SK-N-SH (cell line): ENCODE data around the gene PYCARD. TPM values are rescaled to one million over a fixed set of nuclear protein-coding genes. Genes with fewer than 3 reads are reported as not detected.

Source experiments
- CHD2 ChIP-seq: fragments of 150-350 bp; IDR thresholded peaks from 2 replicates; pipeline ENCODE4 v1.6.1; 2018; ENCODE audit warnings: low read length; ENCODE audit not compliant: partially characterized antibody
- ELF1 ChIP-seq: IDR thresholded peaks from 2 replicates; pipeline ENCODE4 v1.4.0; 2012
- EP300 ChIP-seq, 2 experiments: IDR thresholded peaks; 2 replicates each; pipeline versions ENCODE4 v1.4.0 to v1.6.1; 2012; ENCODE audit warnings: borderline replicate concordance in 1 of 2, low read depth in 1 of 2, low read length in 1 of 2
- EZH2phosphoT487 ChIP-seq: fragments of 200-600 bp; sonication (generic); IDR thresholded peaks from 2 replicates; pipeline ENCODE4 v1.6.1; 2017; ENCODE audit warnings: low read depth, mixed run types, mild to moderate bottlenecking, antibody characterized with exemption, moderate library complexity, borderline replicate concordance
- FOSL2 ChIP-seq: IDR thresholded peaks from 2 replicates; pipeline ENCODE4 v1.4.0; 2012; ENCODE audit warnings: low read depth, mild to moderate bottlenecking, moderate library complexity, borderline replicate concordance
- FOXM1 ChIP-seq: IDR thresholded peaks from 2 replicates; pipeline ENCODE4 v1.4.0; 2012; ENCODE audit warnings: low read depth, mild to moderate bottlenecking
- GABPA ChIP-seq: IDR thresholded peaks from 2 replicates; pipeline ENCODE4 v1.4.0; 2012; ENCODE audit warnings: low read depth, mild to moderate bottlenecking
- JUND ChIP-seq: IDR thresholded peaks from 2 replicates; pipeline ENCODE4 v1.4.0; 2012
- MXI1 ChIP-seq: IDR thresholded peaks from 2 replicates; pipeline ENCODE4 v1.6.1; 2012; ENCODE audit warnings: mild to moderate bottlenecking, low read depth, low read length, improper control_type of control experiment
- NFIC ChIP-seq: IDR thresholded peaks from 2 replicates; pipeline ENCODE4 v1.4.0; 2012; ENCODE audit warnings: borderline replicate concordance
- NRF1 ChIP-seq: IDR thresholded peaks from 2 replicates; pipeline ENCODE4 v1.6.1; 2012; ENCODE audit warnings: low read depth, mild to moderate bottlenecking, low read length
- PBX3 ChIP-seq: IDR thresholded peaks from 2 replicates; pipeline ENCODE4; 2012
- POLR2AphosphoS5 ChIP-seq: IDR thresholded peaks from 2 replicates; pipeline ENCODE4 v1.6.1; 2012; ENCODE audit warnings: low read depth, low read length
- RAD21 ChIP-seq: IDR thresholded peaks from 2 replicates; pipeline ENCODE4 v1.6.1; 2012; ENCODE audit warnings: mild to moderate bottlenecking, low read length
- RFX5 ChIP-seq: IDR thresholded peaks from 2 replicates; pipeline ENCODE4 v1.6.1; 2012; ENCODE audit warnings: mild to moderate bottlenecking, improper control_type of control experiment, low read length
- RXRA ChIP-seq: IDR thresholded peaks from 2 replicates; pipeline ENCODE4 v1.4.0; 2012; ENCODE audit warnings: low read depth, mild to moderate bottlenecking, borderline replicate concordance
- SIN3A ChIP-seq: IDR thresholded peaks from 2 replicates; pipeline ENCODE4 v1.6.1; 2012; ENCODE audit warnings: low read depth, mild to moderate bottlenecking, low read length, moderate library complexity, borderline replicate concordance
- SMC3 ChIP-seq: IDR thresholded peaks from 2 replicates; pipeline ENCODE4 v1.6.1; 2012; ENCODE audit warnings: low read depth, low read length, improper control_type of control experiment
- TCF12 ChIP-seq: IDR thresholded peaks from 2 replicates; pipeline ENCODE4 v1.4.0; 2012
- TEAD4 ChIP-seq: IDR thresholded peaks from 2 replicates; pipeline ENCODE4 v1.4.0; 2012; ENCODE audit warnings: mild to moderate bottlenecking, borderline replicate concordance; ENCODE audit not compliant: insufficient read depth
- YY1 ChIP-seq: IDR thresholded peaks from 2 replicates; pipeline ENCODE4 v1.4.0; 2012; ENCODE audit warnings: low read depth, mild to moderate bottlenecking
- polyA plus RNA-seq, 3 experiments: library from polyadenylated mRNA; depleted of rRNA; stranded (reverse); fragments of >200 nt; gene quantifications; 2 replicates each; pipeline ENCODE4 v1.2.3, GENCODE V29; 2012
- TF ChIP-seq, protein P1 (sequence below): IDR thresholded peaks from 2 replicates; pipeline ENCODE4 v1.4.0; 2012; ENCODE audit warnings: low read depth, borderline replicate concordance
- TF ChIP-seq, protein P2 (sequence below): IDR thresholded peaks from 2 replicates; pipeline ENCODE4 v1.6.1; 2012; ENCODE audit warnings: mild to moderate bottlenecking, low read depth, low read length, moderate library complexity
- TF ChIP-seq, protein P3 (sequence below): IDR thresholded peaks from 2 replicates; pipeline ENCODE4 v1.4.0; 2012; ENCODE audit warnings: low read depth
- TF ChIP-seq, protein P4 (sequence below): IDR thresholded peaks from 2 replicates; pipeline ENCODE4 v1.4.0; 2012; ENCODE audit warnings: low read depth, borderline replicate concordance

The PYCARD gene
- polyA plus RNA-seq, 1 of the 3 experiments (the other 2 are of a cell fraction), result 0.28 TPM

DNA sequence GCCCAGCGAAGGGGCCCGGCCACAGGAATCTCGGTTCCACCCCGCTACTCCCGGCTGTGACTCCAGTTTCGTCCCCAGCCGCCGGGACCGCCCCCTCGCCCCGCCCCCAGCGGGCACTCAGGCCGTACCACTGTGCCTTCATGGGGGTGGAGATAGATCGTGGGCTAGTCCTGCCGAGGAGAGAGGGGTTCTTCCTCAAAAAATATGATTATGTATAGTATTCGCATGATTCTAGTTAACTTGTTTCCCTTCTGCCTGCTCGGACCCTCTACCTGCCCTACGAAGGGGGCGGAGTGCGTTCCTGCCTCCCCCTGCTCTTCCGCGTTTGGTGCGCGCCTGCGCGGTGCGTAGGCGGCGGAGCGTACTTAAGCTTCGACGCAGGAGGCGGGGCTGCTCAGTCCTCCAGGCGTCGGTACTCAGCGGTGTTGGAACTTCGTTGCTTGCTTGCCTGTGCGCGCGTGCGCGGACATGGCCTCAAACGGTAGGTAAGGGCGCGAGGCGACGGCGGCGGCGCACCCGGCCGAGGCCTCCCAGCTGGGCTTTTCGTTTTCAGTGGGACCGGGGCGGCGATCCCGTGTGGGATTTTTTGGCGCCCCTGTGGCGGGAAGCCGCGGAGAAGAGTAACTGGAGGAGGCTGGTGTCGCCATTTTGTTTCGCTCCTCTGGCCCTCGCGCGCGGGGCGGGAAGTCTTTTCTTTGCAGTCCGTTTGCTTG is 22.7 kb downstream of the PYCARD start, which contains the start of gene FUS (continued):
- TF ChIP-seq SMC3, result no peak
- peak; percentile 3; the same call in 1 of the 2 replicates for TF ChIP-seq PBX3
- no peak for TF ChIP-seq RFX5
- TF ChIP-seq SIN3A, result peak; percentile 88; the same call in 1 of the 2 replicates
- peak; percentile 59 for TF ChIP-seq CHD2
- TF ChIP-seq, protein P1, sequence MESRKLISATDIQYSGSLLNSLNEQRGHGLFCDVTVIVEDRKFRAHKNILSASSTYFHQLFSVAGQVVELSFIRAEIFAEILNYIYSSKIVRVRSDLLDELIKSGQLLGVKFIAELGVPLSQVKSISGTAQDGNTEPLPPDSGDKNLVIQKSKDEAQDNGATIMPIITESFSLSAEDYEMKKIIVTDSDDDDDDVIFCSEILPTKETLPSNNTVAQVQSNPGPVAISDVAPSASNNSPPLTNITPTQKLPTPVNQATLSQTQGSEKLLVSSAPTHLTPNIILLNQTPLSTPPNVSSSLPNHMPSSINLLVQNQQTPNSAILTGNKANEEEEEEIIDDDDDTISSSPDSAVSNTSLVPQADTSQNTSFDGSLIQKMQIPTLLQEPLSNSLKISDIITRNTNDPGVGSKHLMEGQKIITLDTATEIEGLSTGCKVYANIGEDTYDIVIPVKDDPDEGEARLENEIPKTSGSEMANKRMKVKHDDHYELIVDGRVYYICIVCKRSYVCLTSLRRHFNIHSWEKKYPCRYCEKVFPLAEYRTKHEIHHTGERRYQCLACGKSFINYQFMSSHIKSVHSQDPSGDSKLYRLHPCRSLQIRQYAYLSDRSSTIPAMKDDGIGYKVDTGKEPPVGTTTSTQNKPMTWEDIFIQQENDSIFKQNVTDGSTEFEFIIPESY, result no peak
- no peak for TF ChIP-seq RAD21
- 0 out of 2 replicates have a peak, but pooled peaks have one; percentile 12 for TF ChIP-seq FOXM1
- TF ChIP-seq, protein P2, sequence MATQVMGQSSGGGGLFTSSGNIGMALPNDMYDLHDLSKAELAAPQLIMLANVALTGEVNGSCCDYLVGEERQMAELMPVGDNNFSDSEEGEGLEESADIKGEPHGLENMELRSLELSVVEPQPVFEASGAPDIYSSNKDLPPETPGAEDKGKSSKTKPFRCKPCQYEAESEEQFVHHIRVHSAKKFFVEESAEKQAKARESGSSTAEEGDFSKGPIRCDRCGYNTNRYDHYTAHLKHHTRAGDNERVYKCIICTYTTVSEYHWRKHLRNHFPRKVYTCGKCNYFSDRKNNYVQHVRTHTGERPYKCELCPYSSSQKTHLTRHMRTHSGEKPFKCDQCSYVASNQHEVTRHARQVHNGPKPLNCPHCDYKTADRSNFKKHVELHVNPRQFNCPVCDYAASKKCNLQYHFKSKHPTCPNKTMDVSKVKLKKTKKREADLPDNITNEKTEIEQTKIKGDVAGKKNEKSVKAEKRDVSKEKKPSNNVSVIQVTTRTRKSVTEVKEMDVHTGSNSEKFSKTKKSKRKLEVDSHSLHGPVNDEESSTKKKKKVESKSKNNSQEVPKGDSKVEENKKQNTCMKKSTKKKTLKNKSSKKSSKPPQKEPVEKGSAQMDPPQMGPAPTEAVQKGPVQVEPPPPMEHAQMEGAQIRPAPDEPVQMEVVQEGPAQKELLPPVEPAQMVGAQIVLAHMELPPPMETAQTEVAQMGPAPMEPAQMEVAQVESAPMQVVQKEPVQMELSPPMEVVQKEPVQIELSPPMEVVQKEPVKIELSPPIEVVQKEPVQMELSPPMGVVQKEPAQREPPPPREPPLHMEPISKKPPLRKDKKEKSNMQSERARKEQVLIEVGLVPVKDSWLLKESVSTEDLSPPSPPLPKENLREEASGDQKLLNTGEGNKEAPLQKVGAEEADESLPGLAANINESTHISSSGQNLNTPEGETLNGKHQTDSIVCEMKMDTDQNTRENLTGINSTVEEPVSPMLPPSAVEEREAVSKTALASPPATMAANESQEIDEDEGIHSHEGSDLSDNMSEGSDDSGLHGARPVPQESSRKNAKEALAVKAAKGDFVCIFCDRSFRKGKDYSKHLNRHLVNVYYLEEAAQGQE, result peak; percentile 83
- peak; percentile 91 for TF ChIP-seq YY1
- TF ChIP-seq JUND, result peak; percentile 50; the same call in 1 of the 2 replicates
- TF ChIP-seq FOSL2, result no peak
- TF ChIP-seq TCF12, result peak; percentile 18; the same call in 1 of the 2 replicates
- TF ChIP-seq EZH2phosphoT487, result no peak
- TF ChIP-seq TEAD4, result no peak
- TF ChIP-seq MXI1, result no peak
- peak in 1 of 2 experiments; percentile 53; a peak in 1 of 4 replicates for TF ChIP-seq EP300 (IDR thresholded peaks at IDR 0.05; ENCODE audit: borderline replicate concordance in 1 of 2, low read depth in 1 of 2, low read length in 1 of 2)
- TF ChIP-seq RXRA, result no peak
- 0 out of 2 replicates have a peak, but pooled peaks have one; percentile 14 for TF ChIP-seq ELF1
- no peak for TF ChIP-seq GABPA
- TF ChIP-seq, protein P3, sequence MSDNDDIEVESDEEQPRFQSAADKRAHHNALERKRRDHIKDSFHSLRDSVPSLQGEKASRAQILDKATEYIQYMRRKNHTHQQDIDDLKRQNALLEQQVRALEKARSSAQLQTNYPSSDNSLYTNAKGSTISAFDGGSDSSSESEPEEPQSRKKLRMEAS, result peak; percentile 69; the same call in 1 of the 2 replicates
- TF ChIP-seq, protein P4, sequence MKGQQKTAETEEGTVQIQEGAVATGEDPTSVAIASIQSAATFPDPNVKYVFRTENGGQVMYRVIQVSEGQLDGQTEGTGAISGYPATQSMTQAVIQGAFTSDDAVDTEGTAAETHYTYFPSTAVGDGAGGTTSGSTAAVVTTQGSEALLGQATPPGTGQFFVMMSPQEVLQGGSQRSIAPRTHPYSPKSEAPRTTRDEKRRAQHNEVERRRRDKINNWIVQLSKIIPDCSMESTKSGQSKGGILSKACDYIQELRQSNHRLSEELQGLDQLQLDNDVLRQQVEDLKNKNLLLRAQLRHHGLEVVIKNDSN, result no peak
- TF ChIP-seq NRF1, result peak; percentile 69; the same call in 1 of the 2 replicates
- no peak for TF ChIP-seq NFIC
- peak; percentile 99 for TF ChIP-seq POLR2AphosphoS5
